Activated gamma-delta T cell (primary cell): ENCODE results near the gene LUZP2.

Experiments
- DNase-seq: peaks from one replicate; lab custom pipeline; 2025; lab: John Stamatoyannopoulos, UW

Gene LUZP2

GRCh38 chr11:24635588-24636290 is 138.9 kb downstream of the LUZP2 start:
- DNase-seq: no peak

GRCh38 chr11:24636291-24636629 is 139.4 kb downstream of the LUZP2 start:
- no peak for DNase-seq

- no peak for DNase-seq
These were observed 140.7 kb downstream of the LUZP2 start for GRCh38 chr11:24637520-24637919.

GRCh38 chr11:24642648-24643047 is 145.8 kb downstream of the LUZP2 start:
- no peak for DNase-seq

GRCh38 chr11:24645563-24645962 is 148.7 kb downstream of the LUZP2 start:
- no peak for DNase-seq

GRCh38 chr11:24651873-24652272 is 155.0 kb downstream of the LUZP2 start:
- DNase-seq: no peak

- DNase-seq: no peak
These were observed 157.0 kb downstream of the LUZP2 start for GRCh38 chr11:24653901-24654300.

GRCh38 chr11:24661331-24661730 is 164.5 kb downstream of the LUZP2 start:
- no peak for DNase-seq

GRCh38 chr11:24664399-24664798 is 167.5 kb downstream of the LUZP2 start:
- DNase-seq: no peak

- no peak for DNase-seq
These were observed 170.6 kb downstream of the LUZP2 start for GRCh38 chr11:24667353-24667968.

GRCh38 chr11:24678703-24679348 is 182.0 kb downstream of the LUZP2 start:
- no peak for DNase-seq

GRCh38 chr11:24679821-24680351 is 183.0 kb downstream of the LUZP2 start:
- DNase-seq: no peak

GRCh38 chr11:24683583-24683982 is 186.7 kb downstream of the LUZP2 start:
- no peak for DNase-seq

GRCh38 chr11:24685821-24686220 is 189.0 kb downstream of the LUZP2 start:
- no peak for DNase-seq

GRCh38 chr11:24687531-24688147 is 190.8 kb downstream of the LUZP2 start:
- DNase-seq: no peak

GRCh38 chr11:24688981-24689380 is 192.1 kb downstream of the LUZP2 start:
- no peak for DNase-seq

GRCh38 chr11:24697522-24698111 is 200.8 kb downstream of the LUZP2 start:
- DNase-seq: no peak

GRCh38 chr11:24704716-24705115 is 207.9 kb downstream of the LUZP2 start:
- no peak for DNase-seq

GRCh38 chr11:24705474-24705873 is 208.6 kb downstream of the LUZP2 start:
- no peak for DNase-seq

- no peak for DNase-seq
These were observed 211.8 kb downstream of the LUZP2 start for GRCh38 chr11:24708616-24709015.

GRCh38 chr11:24709928-24710565 is 213.2 kb downstream of the LUZP2 start:
- DNase-seq: no peak

- no peak for DNase-seq
These were observed 217.7 kb downstream of the LUZP2 start for GRCh38 chr11:24714601-24715000.
